Measurements from ENCODE around the gene SORBS1.

DNA sequence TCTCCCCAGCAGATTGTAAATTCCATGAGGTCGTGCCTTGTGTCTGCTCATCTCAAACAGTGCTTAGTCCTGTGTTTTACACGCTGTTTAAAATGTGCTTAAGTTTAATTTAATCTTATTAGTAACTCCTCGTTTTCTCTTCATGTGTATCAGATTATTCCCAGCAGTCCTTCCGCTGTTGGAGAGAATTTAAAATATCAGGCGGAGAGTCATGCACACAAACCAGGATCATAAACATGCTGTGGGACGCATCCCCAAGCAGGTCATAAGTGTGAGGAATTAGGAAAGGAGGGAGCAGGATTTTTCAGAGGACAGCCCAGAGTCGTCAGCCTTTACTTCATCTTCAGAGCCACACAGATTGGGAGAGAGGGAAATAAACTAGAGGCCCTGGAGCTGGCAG is 4.2 kb upstream of the SORBS1 start:
- TF ChIP-seq POLR2A (IDR thresholded peaks at IDR 0.05) (no peak), EP300 (IDR thresholded peaks at IDR 0.05; ENCODE audit: low read depth) (no peak)
- TF ChIP-seq, protein P1, sequence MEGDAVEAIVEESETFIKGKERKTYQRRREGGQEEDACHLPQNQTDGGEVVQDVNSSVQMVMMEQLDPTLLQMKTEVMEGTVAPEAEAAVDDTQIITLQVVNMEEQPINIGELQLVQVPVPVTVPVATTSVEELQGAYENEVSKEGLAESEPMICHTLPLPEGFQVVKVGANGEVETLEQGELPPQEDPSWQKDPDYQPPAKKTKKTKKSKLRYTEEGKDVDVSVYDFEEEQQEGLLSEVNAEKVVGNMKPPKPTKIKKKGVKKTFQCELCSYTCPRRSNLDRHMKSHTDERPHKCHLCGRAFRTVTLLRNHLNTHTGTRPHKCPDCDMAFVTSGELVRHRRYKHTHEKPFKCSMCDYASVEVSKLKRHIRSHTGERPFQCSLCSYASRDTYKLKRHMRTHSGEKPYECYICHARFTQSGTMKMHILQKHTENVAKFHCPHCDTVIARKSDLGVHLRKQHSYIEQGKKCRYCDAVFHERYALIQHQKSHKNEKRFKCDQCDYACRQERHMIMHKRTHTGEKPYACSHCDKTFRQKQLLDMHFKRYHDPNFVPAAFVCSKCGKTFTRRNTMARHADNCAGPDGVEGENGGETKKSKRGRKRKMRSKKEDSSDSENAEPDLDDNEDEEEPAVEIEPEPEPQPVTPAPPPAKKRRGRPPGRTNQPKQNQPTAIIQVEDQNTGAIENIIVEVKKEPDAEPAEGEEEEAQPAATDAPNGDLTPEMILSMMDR (IDR thresholded peaks at IDR 0.05) = no peak
